HFFc6 (cell line): ENCODE results near the gene RNF186. TPM values are rescaled to one million over a fixed set of nuclear protein-coding genes. Genes with fewer than 3 reads are reported as not detected.
"Not testable (repeated sequence)": the region's sequence is repeated elsewhere in the genome, so short reads cannot be mapped to it uniquely, and the experiment has no call there.

Source experiments
- DNase-seq: peaks from one replicate; pipeline ENCODE4 v3.0.0-alpha.2; 2018
- H3K27ac Mint-ChIP-seq: 2 replicates; pipeline ENCODE4 v1.8.0; 2020; ENCODE audit warnings: mild to moderate bottlenecking, mixed read lengths
- H3K27me3 Mint-ChIP-seq: 2 replicates; pipeline ENCODE4 v1.8.0; 2021; ENCODE audit warnings: mild to moderate bottlenecking, moderate library complexity, mixed read lengths; ENCODE audit not compliant: insufficient read depth
- H3K36me3 Mint-ChIP-seq: 2 replicates; pipeline ENCODE4 v1.8.0; 2021; ENCODE audit warnings: low read depth, mixed read lengths
- H3K4me1 Mint-ChIP-seq: 2 replicates; pipeline ENCODE4 v1.8.0; 2020; ENCODE audit warnings: low read depth, mixed read lengths
- H3K4me3 Mint-ChIP-seq: 2 replicates; pipeline ENCODE4 v1.8.0; 2020; ENCODE audit warnings: mild to moderate bottlenecking, moderate library complexity, mixed read lengths
- H3K9me3 Mint-ChIP-seq: 2 replicates; pipeline ENCODE4 v1.8.0; 2020; ENCODE audit warnings: mild to moderate bottlenecking, mixed read lengths
- CTCF ChIP-seq: fragments of 200-600 bp; sonication (generic); IDR thresholded peaks from 2 replicates; pipeline ENCODE4 v1.5.0; 2021; ENCODE audit warnings: antibody characterized with exemption, mild to moderate bottlenecking
- total RNA-seq, 6 experiments: library from RNA; stranded (reverse); fragmentation: NEBNext Ultra II Directional; extraction: Animal tissue kit (Norgen Biotek cat#: 25700); gene quantifications; 2 replicates in 1 of 6; 3 replicates in 5 of 6; pipeline ENCODE4 v1.2.3, GENCODE V29; 2021

RNF186 gene
- total RNA-seq, 6 experiments from 2014 or later: not detected

- Mint-ChIP-seq H3K27ac (no peak overlapping the region), H3K27me3 (peaks cover 2% of the 10 kb centered on the region), H3K36me3 (peaks cover 6% of the 10 kb centered on the region), H3K4me3 (no peak overlapping the region), H3K9me3 (peaks cover 8% of the 10 kb centered on the region), H3K4me1 (peaks cover 50% of the 10 kb centered on the region)
- DNase-seq: no peak
- no peak for TF ChIP-seq CTCF
Observed at GRCh38 chr1:19860418-19860817, 45.3 kb upstream of the RNF186 start.

DNA sequence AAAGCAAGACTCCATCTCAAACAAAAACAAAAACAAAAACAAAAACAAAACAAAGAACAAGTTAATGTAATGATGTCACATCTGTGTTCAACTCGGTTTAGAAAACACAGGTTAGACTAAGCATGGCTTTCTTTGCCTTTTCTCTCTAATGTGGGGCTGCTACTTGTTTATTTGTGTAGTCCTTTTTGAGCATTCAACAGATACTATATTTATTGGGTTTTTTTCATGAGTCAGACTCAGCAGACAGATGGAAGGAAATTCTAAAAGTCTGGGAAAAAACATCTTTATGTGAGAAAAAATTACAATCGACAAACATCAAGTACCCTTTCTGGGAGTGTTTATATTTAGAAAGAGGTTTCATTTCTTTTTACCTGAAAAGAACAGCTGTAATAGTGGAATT lies 44.8 kb upstream of the RNF186 start:
- Mint-ChIP-seq H3K9me3 (peaks cover 8% of the 10 kb centered on the region), H3K27me3 (peaks cover 2% of the 10 kb centered on the region), H3K4me3 (no peak overlapping the region), H3K36me3 (peaks cover 6% of the 10 kb centered on the region), H3K4me1 (peaks cover 47% of the 10 kb centered on the region), H3K27ac (no peak overlapping the region)
- no peak for TF ChIP-seq CTCF
- no peak for DNase-seq

DNA sequence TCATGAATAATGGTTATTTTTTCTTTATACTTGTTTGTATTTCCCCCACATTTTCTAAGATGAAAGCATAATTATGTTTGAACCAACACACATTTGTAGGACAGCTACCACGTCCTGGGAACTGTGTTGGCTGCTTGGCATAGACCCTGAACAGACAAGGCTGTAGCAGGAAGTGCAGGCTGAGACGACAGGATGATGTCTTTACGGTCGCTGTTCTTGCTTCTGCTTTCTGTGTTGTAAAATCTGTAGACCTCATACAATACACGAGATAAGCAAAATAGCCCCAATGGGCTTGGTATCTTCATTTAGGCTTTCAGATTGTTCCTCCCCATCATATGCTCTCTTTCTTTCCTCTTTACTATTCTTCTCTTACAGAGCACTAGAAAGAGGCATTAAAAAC lies 43.8 kb upstream of the RNF186 start:
- peaks cover 37% of the 10 kb centered on the region for H3K4me1 Mint-ChIP-seq
- DNase-seq: no peak
- peaks cover 8% of the 10 kb centered on the region for H3K9me3 Mint-ChIP-seq
- H3K36me3 Mint-ChIP-seq: peaks cover 6% of the 10 kb centered on the region
- no peak overlapping the region for H3K27ac Mint-ChIP-seq
- TF ChIP-seq CTCF: no peak
- H3K27me3 Mint-ChIP-seq: peaks cover 7% of the 10 kb centered on the region
- H3K4me3 Mint-ChIP-seq: no peak overlapping the region

GRCh38 chr1:19854866-19855265 lies 39.8 kb upstream of the RNF186 start:
- Mint-ChIP-seq H3K36me3 (no peaks in the 10 kb centered on the region), H3K9me3 (no peaks in the 10 kb centered on the region), H3K27ac (no peak overlapping the region), H3K4me3 (no peak overlapping the region), H3K27me3 (peaks cover 7% of the 10 kb centered on the region), H3K4me1 (peaks cover 1% of the 10 kb centered on the region)
- no peak for TF ChIP-seq CTCF
- DNase-seq: no peak

DNA sequence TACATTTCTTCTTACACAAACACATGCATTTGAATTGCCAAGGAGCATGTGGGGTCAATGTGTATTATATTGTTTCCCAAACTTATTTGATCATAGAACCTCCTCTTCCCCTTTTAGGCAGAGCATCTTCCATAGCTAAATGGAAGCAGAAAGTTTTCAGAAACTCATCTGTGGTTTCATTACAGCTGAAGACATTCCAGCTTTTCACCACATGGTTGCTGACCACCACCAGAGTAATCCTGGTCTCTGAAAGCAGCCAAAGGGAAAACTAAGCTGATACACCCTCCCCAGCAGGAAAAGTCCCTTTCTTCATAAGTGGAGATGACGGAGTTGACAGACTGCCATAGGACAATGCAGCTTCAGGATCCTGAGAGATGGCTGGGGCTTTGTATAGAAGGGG lies 37.0 kb upstream of the RNF186 start:
- no peak for TF ChIP-seq CTCF
- no peaks in the 10 kb centered on the region for H3K36me3 Mint-ChIP-seq
- H3K9me3 Mint-ChIP-seq: no peaks in the 10 kb centered on the region
- no peak for DNase-seq
- no peaks in the 10 kb centered on the region for H3K4me1 Mint-ChIP-seq
- H3K27me3 Mint-ChIP-seq: peaks cover 6% of the 10 kb centered on the region
- no peak overlapping the region for H3K4me3 Mint-ChIP-seq
- H3K27ac Mint-ChIP-seq: no peak overlapping the region

DNA sequence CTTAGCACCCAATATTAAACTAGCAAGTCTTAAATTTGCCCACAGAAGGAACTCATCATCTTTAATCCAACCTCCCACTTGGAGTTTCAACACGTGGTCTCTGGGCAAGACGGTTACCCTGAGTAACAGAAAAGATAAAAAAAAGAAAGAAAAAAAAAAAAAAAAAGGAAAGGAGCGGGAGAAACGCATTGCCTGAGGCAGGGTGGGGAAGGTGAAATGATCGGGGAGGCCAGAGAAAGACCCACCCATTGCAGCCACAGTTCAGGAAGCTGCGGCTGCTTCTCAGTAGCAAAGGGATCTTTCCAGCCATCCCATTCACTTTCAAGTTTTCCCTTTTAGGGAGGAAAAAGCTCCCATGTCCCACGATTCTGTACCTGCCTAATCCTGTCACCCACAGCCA lies 35.1 kb upstream of the RNF186 start:
- Mint-ChIP-seq H3K36me3 (no peaks in the 10 kb centered on the region), H3K27me3 (peaks cover 9% of the 10 kb centered on the region), H3K9me3 (no peaks in the 10 kb centered on the region), H3K4me3 (no peak overlapping the region), H3K27ac (no peak overlapping the region), H3K4me1 (peaks cover 1% of the 10 kb centered on the region)
- no peak for DNase-seq
- TF ChIP-seq CTCF: no peak

- not testable (repeated sequence) for H3K36me3 Mint-ChIP-seq, H3K4me1 Mint-ChIP-seq, H3K4me3 Mint-ChIP-seq
Observed at GRCh38 chr1:19849307-19849706, 34.2 kb upstream of the RNF186 start.

DNA sequence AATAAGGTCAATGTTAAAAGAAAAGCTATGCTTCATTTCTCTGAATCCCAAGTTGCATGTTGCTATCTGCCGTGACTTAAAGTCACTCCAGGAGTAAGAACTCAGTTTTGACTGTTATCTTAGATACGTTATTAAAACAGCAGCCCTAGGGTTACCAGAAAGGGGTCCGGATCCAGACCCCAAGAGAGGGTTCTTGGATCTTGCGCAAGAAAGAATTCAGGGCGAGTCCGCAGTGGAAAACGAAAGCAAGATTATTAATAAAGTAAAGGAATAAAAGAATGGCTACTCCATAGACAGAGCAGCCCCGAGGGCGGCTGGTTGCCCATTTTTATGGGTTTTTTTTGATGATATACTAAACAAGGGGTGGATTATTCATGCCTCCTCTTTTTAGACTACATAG lies 32.3 kb upstream of the RNF186 start:
- H3K27me3 Mint-ChIP-seq, H3K4me3 Mint-ChIP-seq, H3K9me3 Mint-ChIP-seq, H3K36me3 Mint-ChIP-seq, DNase-seq, H3K4me1 Mint-ChIP-seq, H3K27ac Mint-ChIP-seq: not testable (repeated sequence)

More at GRCh38 chr1:19849307-19849706, 34.2 kb upstream of the RNF186 start:
- not testable (repeated sequence) for DNase-seq, H3K27ac Mint-ChIP-seq, H3K9me3 Mint-ChIP-seq, H3K27me3 Mint-ChIP-seq
